ENCODE data around the gene NEUROD4. TPM values are rescaled to one million over a fixed set of nuclear protein-coding genes. Genes with fewer than 3 reads are reported as not detected.

Gene NEUROD4
- total RNA-seq, 1 experiment from 2014 or later = not detected

DNA sequence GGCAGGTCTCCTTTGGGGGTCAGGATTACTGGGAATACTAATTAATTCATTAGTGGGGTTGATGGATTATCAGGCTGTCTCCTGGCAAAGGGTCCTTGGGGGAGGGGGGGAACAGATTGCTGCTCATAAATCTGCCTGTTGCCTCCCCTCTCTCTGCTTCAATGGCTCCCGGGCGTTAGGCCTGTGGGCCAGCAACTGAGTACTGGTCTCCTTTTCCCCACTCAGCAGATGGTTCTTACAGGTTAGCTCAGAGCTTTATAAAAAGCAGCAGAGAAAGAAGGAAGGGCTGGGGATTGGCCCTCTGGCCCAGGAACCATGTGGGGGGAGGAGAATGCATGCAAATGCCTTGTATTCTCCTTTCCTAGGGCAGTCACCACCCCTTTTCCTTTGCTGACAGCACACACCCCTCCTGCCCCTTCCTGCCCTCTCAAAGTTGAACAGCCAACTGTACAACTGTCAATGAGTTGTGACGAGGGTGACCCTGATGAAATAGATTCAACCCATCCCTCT is 2.3 kb upstream of the NEUROD4 start:
- Histone ChIP-seq H3K27me3 (ENCODE audit: low read length) (peaks cover 45% of the 10 kb centered on the region), H4K20me1 (ENCODE audit: low read length) (no peaks in the 10 kb centered on the region), H3K4me1 (ENCODE audit: insufficient read depth, low read length) (no peaks in the 10 kb centered on the region), H3K4me3 (ENCODE audit: low read length) (no peak overlapping the region), H3K36me3 (ENCODE audit: low read depth, low read length) (no peaks in the 10 kb centered on the region), H2AFZ (ENCODE audit: low read length) (no peak overlapping the region), H3F3A (ENCODE audit: low read length, unreplicated experiment) (no peaks in the 10 kb centered on the region), H3K9me2 (replicated peaks; ENCODE audit: low read length) (no peaks in the 10 kb centered on the region), H3K9ac (ENCODE audit: low read length) (no peak overlapping the region), H3K27ac (ENCODE audit: low read length) (no peak overlapping the region), H3K79me2 (ENCODE audit: low read length) (no peaks in the 10 kb centered on the region), H3K4me2 (ENCODE audit: low read length) (no peak overlapping the region), H3K9me3 (ENCODE audit: low read length) (no peaks in the 10 kb centered on the region)
- DNase-seq (no peak), ATAC-seq (no peak)
- ChIA-PET CTCF (no interaction called here), POLR2A (ENCODE audit: unreplicated experiment) (no interaction called here)
- TF ChIP-seq, protein P1, sequence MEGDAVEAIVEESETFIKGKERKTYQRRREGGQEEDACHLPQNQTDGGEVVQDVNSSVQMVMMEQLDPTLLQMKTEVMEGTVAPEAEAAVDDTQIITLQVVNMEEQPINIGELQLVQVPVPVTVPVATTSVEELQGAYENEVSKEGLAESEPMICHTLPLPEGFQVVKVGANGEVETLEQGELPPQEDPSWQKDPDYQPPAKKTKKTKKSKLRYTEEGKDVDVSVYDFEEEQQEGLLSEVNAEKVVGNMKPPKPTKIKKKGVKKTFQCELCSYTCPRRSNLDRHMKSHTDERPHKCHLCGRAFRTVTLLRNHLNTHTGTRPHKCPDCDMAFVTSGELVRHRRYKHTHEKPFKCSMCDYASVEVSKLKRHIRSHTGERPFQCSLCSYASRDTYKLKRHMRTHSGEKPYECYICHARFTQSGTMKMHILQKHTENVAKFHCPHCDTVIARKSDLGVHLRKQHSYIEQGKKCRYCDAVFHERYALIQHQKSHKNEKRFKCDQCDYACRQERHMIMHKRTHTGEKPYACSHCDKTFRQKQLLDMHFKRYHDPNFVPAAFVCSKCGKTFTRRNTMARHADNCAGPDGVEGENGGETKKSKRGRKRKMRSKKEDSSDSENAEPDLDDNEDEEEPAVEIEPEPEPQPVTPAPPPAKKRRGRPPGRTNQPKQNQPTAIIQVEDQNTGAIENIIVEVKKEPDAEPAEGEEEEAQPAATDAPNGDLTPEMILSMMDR (conservative IDR thresholded peaks at IDR 0.05; ENCODE audit: low read depth, low read length) = no peak
- TF ChIP-seq EZH2 (IDR thresholded peaks at IDR 0.05; ENCODE audit: low read length, unreplicated experiment) = no peak
- TF ChIP-seq EZH2phosphoT487 (IDR thresholded peaks at IDR 0.05; ENCODE audit: borderline replicate concordance, low read length) = no peak
- intact Hi-C loops (cut with micrococcal nuclease) = no loop called here
- BruUV-seq (replicated peaks) = no TSS peak

- CTCF ChIA-PET = no interaction called here
- peaks cover 13% of the 10 kb centered on the region for H3K27me3 ChIP-seq (ENCODE audit: low read length)
- H3F3A ChIP-seq (ENCODE audit: low read length, unreplicated experiment) = no peaks in the 10 kb centered on the region
- TF ChIP-seq EZH2phosphoT487 (IDR thresholded peaks at IDR 0.05; ENCODE audit: borderline replicate concordance, low read length) = no peak
- no TSS peak for BruUV-seq (replicated peaks)
- no peak overlapping the region for H3K4me2 ChIP-seq (ENCODE audit: low read length)
- H3K9ac ChIP-seq (ENCODE audit: low read length) = no peak overlapping the region
- intact Hi-C loops (cut with micrococcal nuclease) = no loop called here
- H3K9me2 ChIP-seq (replicated peaks; ENCODE audit: low read length) = no peaks in the 10 kb centered on the region
- H3K4me3 ChIP-seq (ENCODE audit: low read length) = no peak overlapping the region
- H2AFZ ChIP-seq (ENCODE audit: low read length) = no peak overlapping the region
- no peaks in the 10 kb centered on the region for H3K36me3 ChIP-seq (ENCODE audit: low read depth, low read length)
- ATAC-seq (no peak), DNase-seq (no peak)
- H4K20me1 ChIP-seq (ENCODE audit: low read length) = no peaks in the 10 kb centered on the region
- no peaks in the 10 kb centered on the region for H3K9me3 ChIP-seq (ENCODE audit: low read length)
- H3K79me2 ChIP-seq (ENCODE audit: low read length) = no peaks in the 10 kb centered on the region
- H3K4me1 ChIP-seq (ENCODE audit: insufficient read depth, low read length) = no peaks in the 10 kb centered on the region
- POLR2A ChIA-PET (ENCODE audit: unreplicated experiment) = no interaction called here
- no peak overlapping the region for H3K27ac ChIP-seq (ENCODE audit: low read length)
Measured at GRCh38 chr12:55024575-55024974, 4.8 kb downstream of the NEUROD4 start.

DNA sequence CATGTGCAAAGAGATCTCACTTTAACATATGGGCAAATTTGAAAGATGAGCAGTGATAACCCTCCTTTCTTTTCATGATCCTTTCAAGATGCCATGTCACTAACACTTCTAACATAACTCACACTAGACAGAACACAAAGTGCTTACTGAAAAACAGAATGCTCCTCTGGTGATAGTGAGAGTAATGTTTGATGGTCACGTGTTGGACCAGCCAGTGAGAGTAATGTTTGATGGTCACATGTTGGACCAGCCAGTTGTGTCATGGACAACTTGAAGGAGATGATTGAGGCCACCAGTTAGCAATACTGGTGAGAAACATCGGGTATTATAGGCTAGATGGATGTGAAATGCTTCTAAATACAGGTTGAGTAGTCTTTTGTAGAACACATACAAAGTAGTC is 5.7 kb downstream of the NEUROD4 start:
- intact Hi-C loops (cut with micrococcal nuclease) = no loop called here
- Histone ChIP-seq H3K27ac (ENCODE audit: low read length) (no peak overlapping the region), H3K27me3 (ENCODE audit: low read length) (peaks cover 11% of the 10 kb centered on the region; the same call in 1 of the 2 replicates), H3F3A (ENCODE audit: low read length, unreplicated experiment) (no peaks in the 10 kb centered on the region), H2AFZ (ENCODE audit: low read length) (no peak overlapping the region), H3K4me3 (ENCODE audit: low read length) (no peak overlapping the region), H3K79me2 (ENCODE audit: low read length) (no peaks in the 10 kb centered on the region), H4K20me1 (ENCODE audit: low read length) (no peaks in the 10 kb centered on the region), H3K36me3 (ENCODE audit: low read depth, low read length) (no peaks in the 10 kb centered on the region), H3K9me2 (replicated peaks; ENCODE audit: low read length) (no peaks in the 10 kb centered on the region), H3K9ac (ENCODE audit: low read length) (no peak overlapping the region), H3K9me3 (ENCODE audit: low read length) (no peaks in the 10 kb centered on the region), H3K4me1 (ENCODE audit: insufficient read depth, low read length) (no peaks in the 10 kb centered on the region), H3K4me2 (ENCODE audit: low read length) (no peak overlapping the region)
- CTCF ChIA-PET = no interaction called here
- TF ChIP-seq EZH2phosphoT487 (IDR thresholded peaks at IDR 0.05; ENCODE audit: borderline replicate concordance, low read length) = no peak
- no peak for TF ChIP-seq EZH2 (IDR thresholded peaks at IDR 0.05; ENCODE audit: low read length, unreplicated experiment)
- TF ChIP-seq, protein P1 (conservative IDR thresholded peaks at IDR 0.05; ENCODE audit: low read depth, low read length) = no peak
- no peak for DNase-seq
- POLR2A ChIA-PET (ENCODE audit: unreplicated experiment) = no interaction called here
- BruUV-seq (replicated peaks) = no TSS peak
- no peak for ATAC-seq

Data from PC-3 (cell line).